ENCODE results near the gene PTPRH. TPM values are rescaled to one million over a fixed set of nuclear protein-coding genes. Genes with fewer than 3 reads are reported as not detected.

The PTPRH gene
- total RNA-seq, 1 donor from 2014 or later, result 1.0 TPM

DNA sequence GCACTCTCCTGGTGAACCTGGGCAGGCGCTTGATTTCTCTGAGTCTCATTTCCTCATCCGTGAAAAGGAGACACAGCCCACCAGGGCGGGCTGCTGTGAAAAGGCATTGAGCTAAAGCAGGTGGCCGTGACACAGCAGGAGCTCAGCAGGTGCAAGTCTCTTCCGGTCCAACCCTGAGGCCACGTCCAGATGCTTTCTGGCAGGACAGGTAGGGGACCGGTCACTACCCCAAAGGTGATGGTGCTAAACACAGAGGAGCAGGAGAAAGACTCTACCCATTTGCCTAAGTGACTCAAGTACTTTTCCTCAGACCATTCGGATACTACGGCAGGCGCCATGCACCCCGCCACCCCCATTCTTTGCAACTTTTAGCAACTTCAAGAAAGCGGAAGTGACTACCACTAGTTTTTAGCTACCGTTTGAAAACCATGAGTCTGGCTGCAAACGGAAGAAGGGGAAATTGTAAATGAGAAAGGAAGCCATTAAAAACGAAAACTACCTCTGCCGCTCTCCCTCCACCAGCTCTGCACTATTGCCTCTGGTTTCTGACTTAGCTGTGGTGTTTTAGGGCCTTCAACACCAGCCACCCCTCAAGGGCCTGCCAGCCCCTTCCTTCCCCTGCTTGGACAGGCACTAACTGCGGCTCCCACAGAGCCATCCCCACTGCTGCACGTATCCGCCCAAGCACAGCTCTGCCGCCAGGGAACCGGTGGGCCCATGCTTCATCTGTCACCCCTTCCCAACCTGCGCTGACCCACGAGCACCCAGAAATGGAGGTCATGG, 44.7 kb upstream of the PTPRH start:
- TF ChIP-seq CTCF (IDR thresholded peaks at IDR 0.05; ENCODE audit: insufficient read depth, low read depth, low read length) (no peak), EZH2 (IDR thresholded peaks at IDR 0.05; ENCODE audit: insufficient read depth, low read length) (no peak)
- peaks cover 6% of the 10 kb centered on the region for H3K36me3 Mint-ChIP-seq (ENCODE audit: low read depth, unreplicated experiment)
- peaks cover 97% of the 10 kb centered on the region for H3K79me2 ChIP-seq (ENCODE audit: insufficient read depth, low read length)
- H3K36me3 ChIP-seq (ENCODE audit: insufficient read depth, low read length), result no peaks in the 10 kb centered on the region
- H3K9ac ChIP-seq (ENCODE audit: low read length), result no peak overlapping the region
- no peaks in the 10 kb centered on the region for H3K27me3 ChIP-seq (ENCODE audit: insufficient read depth, low read length)
- DNase-seq (ENCODE audit: low read depth) (no peak), FAIRE-seq (no peak)
- no peak overlapping the region for H3K4me3 ChIP-seq (ENCODE audit: insufficient read depth, low read depth, low read length)
- H4K20me1 ChIP-seq (ENCODE audit: insufficient read depth, low read length), result peaks cover 92% of the 10 kb centered on the region
- H2AFZ ChIP-seq (ENCODE audit: low read depth, low read length), result no peak overlapping the region
- no peaks in the 10 kb centered on the region for H3K27me3 Mint-ChIP-seq (ENCODE audit: low read depth, unreplicated experiment)
- H3K27ac Mint-ChIP-seq (ENCODE audit: unreplicated experiment), result peak overlapping the region; percentile 14
- peak overlapping the region; percentile 13 for H3K4me2 ChIP-seq (ENCODE audit: low read length)
- peaks cover 38% of the 10 kb centered on the region for H3K4me1 Mint-ChIP-seq (ENCODE audit: low read depth, unreplicated experiment)
- peaks cover 36% of the 10 kb centered on the region for H3K4me1 ChIP-seq (ENCODE audit: insufficient read depth, low read length)
- H3K27ac ChIP-seq (ENCODE audit: low read depth, low read length), result no peak overlapping the region
- H3K4me3 Mint-ChIP-seq (ENCODE audit: unreplicated experiment), result no peak overlapping the region
- no peaks in the 10 kb centered on the region for H3K9me3 ChIP-seq (ENCODE audit: insufficient read depth, low read depth, low read length)
- no peaks in the 10 kb centered on the region for H3K9me3 Mint-ChIP-seq (ENCODE audit: unreplicated experiment)

GRCh38 chr19:55252760-55253663, 43.7 kb upstream of the PTPRH start:
- Histone ChIP-seq H2AFZ (ENCODE audit: low read depth, low read length) (no peak overlapping the region), H3K36me3 (ENCODE audit: insufficient read depth, low read length) (no peaks in the 10 kb centered on the region), H3K4me2 (ENCODE audit: low read length) (no peak overlapping the region), H3K27me3 (ENCODE audit: insufficient read depth, low read length) (no peaks in the 10 kb centered on the region), H3K4me1 (ENCODE audit: insufficient read depth, low read length) (peaks cover 36% of the 10 kb centered on the region), H3K4me3 (ENCODE audit: insufficient read depth, low read depth, low read length) (no peak overlapping the region), H3K79me2 (ENCODE audit: insufficient read depth, low read length) (peaks cover 100% of the 10 kb centered on the region), H3K27ac (ENCODE audit: low read depth, low read length) (no peak overlapping the region), H3K9me3 (ENCODE audit: insufficient read depth, low read depth, low read length) (no peaks in the 10 kb centered on the region), H4K20me1 (ENCODE audit: insufficient read depth, low read length) (peaks cover 100% of the 10 kb centered on the region), H3K9ac (ENCODE audit: low read length) (no peak overlapping the region)
- H3K4me3 Mint-ChIP-seq (ENCODE audit: unreplicated experiment), result no peak overlapping the region
- peaks cover 8% of the 10 kb centered on the region for H3K36me3 Mint-ChIP-seq (ENCODE audit: low read depth, unreplicated experiment)
- H3K27me3 Mint-ChIP-seq (ENCODE audit: low read depth, unreplicated experiment), result no peaks in the 10 kb centered on the region
- TF ChIP-seq CTCF (IDR thresholded peaks at IDR 0.05; ENCODE audit: insufficient read depth, low read depth, low read length) (no peak), EZH2 (IDR thresholded peaks at IDR 0.05; ENCODE audit: insufficient read depth, low read length) (no peak)
- DNase-seq (ENCODE audit: low read depth), result no peak
- H3K9me3 Mint-ChIP-seq (ENCODE audit: unreplicated experiment), result no peaks in the 10 kb centered on the region
- peak overlapping the region; percentile 14 for H3K27ac Mint-ChIP-seq (ENCODE audit: unreplicated experiment)
- H3K4me1 Mint-ChIP-seq (ENCODE audit: low read depth, unreplicated experiment), result peaks cover 43% of the 10 kb centered on the region
- no peak for FAIRE-seq

Measured in astrocyte (in vitro differentiated cells and primary cell).